NCI-H2196 treated with DMSO at 0.1 percent for 48 hours (cell line): ENCODE data around the gene OPTC.
"Not testable (repeated sequence)": the region's sequence is repeated elsewhere in the genome, so short reads cannot be mapped to it uniquely, and the experiment has no call there.

Source experiments
- DNase-seq: peaks from one replicate; lab custom pipeline; 2025; ENCODE audit not compliant: unreplicated experiment; lab: John Stamatoyannopoulos, UW

Gene OPTC, protein sequence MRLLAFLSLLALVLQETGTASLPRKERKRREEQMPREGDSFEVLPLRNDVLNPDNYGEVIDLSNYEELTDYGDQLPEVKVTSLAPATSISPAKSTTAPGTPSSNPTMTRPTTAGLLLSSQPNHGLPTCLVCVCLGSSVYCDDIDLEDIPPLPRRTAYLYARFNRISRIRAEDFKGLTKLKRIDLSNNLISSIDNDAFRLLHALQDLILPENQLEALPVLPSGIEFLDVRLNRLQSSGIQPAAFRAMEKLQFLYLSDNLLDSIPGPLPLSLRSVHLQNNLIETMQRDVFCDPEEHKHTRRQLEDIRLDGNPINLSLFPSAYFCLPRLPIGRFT

DNA sequence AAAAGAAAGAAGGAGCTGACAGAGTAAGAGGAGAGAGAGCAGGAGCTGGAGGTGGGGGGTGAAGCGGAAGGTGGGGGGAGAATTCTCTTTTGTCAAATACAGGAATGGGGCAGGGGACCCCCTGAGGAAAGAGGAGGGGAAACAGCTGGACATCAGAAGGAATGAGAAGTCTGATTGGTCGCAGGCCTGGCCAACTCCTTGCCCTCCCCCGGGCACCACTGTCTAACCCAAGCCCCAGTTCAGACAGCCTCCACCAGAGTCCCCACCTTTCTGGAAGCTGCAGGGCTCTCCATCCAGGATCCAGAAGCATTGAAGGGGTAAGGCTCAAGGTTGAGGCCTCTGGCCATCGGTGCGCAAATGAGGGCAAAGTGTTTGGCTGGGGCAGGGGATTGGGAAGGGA is at the start of gene OPTC:
OPTC (plus strand) TSS at position 253 of the 400 bp plus-strand sequence. CDS start 1,853 bp downstream, outside the sequence.
- DNase-seq = no peak

DNA sequence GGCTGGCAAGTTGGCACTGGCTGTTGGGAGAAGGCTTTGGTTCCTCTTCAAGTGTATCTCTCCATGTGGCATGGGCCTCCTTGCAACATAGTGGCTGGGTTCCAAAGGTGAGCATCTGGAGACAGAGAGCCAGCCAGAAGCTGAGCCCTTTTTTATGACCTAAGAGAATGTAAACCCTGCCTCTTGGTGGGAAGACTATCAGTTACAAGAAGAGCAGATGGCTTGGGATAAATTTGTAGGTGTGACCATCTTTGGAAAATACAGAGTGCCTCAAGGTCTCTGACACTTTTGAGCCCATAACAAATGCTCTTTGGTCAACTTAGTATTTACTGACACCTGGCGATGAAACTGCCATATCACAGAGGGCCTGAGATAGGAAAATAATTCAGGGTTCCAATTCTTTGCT is 49.8 kb upstream of the OPTC start:
- DNase-seq = peak; percentile 52

DNA sequence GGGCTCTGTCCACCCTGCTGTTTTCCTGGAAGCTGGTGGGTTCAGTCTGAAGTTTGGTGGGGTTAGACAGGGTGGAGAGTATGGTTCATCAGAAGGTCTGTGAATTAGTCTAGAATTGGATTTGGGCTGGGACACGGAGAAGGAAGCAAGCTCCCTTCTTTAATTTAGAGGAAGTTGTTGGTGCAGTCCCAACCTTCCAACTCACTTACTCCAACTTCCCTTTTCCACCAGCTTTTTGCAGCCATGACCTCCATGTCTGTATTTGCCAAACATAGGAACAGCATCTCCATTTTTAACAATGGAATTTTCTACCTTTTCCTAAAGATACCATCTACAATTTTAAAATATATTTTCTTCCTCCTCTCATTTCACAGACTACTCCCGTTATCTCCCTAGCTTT is 46.8 kb upstream of the OPTC start:
- no peak for DNase-seq

DNA sequence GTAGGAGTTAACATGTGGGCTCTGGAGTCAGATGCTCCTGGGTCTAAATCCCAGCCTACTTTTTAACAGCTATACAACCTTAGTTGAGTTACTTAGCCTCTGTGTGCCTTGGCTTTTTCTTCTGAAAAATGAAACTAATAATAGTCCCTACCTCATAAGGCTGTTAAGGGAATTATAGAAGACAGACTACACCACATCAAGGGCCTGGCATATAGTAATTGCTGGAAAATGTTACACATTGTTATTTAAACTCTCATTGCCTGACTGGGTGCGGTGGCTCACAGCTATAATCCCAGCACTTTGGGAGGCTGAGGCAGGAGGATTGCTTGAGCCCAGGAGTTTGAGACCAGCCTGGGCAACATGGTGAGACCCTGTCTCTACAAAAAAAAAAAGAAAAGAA is 46.4 kb upstream of the OPTC start:
- not testable (repeated sequence) for DNase-seq

DNA sequence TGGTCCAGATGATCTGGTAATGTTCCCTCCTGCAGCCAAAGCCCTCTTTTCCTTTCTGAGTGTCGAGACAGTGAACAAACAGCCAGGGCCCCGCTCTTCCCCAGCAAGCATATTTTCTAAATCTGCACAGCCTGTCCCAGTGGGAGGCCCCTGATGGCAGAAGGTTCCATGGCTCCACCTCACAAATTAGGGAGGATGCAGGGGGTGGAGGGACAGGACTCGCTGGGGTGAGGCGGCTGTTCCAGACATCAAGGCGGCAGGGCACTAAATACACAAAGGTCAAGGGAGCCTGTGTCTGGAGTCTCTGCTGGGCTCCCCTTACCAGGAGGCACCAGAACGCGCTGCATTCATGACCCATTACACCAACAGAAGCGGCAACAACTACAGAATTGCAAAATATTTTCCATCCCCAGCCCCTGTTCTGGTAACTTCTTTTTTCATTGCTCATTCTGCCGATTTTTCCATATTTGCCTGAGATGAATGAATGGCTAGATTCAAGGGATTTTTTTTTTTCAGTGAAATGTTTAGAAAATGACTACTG is 45.4 kb upstream of the OPTC start:
- no peak for DNase-seq

DNA sequence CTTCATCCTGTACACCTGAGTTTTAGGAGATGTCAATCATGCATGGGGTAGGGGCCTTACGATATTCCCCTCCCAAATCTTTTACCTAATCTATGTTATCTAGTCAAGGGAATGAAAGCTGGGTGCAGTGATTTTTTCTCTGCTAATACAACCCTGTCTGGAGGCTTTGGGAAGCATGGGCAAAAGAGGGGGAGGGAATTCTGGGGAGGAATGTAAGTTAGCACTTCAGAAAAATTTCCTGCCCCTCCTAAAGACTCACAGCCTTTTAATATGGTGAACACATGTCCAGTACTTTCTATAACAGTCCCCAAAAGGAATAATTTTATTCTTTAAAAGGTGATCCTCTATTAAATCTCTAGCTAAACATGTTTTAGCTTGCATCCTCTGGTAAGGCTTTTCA is 44.0 kb upstream of the OPTC start:
- DNase-seq = no peak

DNA sequence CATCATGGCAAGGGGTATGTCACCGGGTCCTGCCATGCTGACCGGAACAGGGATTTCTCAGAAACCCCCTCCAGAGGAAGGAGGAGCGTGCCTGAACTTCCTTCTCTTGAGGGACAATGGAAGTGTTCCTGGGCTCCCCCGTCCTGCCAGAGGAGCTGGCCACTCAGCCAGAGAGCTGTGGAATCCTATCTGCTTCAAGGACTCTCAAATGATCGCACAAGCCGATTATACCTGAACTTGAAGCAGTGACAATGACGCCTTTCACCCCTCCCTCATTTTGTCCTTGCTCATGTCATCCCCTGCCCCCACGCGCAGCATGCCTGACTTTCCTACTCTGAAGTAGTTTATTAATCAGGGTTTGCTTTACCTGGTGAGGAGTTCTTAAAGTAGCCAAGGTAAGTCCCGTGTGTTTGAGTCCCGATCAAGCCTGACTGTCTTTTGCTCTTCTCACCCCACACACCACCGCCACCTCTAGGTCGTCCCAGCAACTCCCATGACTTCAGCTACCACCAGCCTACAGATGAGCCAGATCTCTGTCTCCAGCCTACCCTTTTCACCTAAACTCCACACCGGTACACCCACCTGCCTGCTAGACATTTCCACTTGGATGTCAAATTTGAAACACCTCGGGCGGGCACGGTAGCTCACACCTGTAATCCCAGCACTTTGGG is 43.3 kb upstream of the OPTC start:
- no peak for DNase-seq

DNA sequence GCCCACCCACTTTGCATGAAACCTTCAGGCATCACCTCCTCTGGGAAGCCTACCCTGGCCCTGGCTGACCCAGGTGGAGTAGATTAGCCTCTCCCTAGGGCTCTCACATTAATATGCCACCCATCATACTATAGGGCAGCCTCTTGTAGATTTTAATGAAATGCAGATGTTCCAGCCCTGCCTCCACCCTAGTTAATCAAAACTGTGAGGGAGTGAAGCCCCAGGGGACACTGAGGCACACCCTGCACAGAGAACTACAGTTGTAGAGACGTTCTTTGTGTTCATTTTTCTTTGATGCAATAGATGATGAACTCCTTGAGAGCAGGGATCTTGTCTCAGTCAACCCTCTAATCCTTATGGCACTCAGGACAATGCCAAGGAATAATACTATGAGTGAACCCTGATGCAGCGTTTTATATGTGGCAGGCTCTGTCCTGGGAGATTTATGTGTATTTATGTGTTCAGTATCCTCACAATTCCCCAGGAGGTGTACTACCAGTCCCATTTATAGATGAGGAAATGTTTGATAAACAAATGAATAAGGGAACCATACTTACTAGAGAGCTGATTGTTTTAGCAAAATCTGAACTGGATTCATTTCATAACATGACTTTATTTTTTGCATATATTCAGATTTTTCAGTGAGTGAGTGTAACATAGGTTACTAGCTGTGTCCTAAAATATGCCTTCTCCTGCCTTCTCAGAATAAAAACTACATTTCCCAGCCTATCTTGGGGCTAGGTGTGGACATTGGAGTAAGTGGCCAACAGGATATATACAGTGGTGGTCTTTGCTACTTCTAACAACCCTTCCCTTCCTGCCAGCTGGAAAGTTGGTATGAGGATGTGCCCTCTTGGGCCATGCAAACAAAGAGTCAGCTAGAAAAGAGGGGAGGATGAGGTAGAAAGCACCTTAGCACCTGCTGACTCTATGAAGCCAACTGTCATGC is 41.8 kb upstream of the OPTC start:
- DNase-seq = no peak

DNA sequence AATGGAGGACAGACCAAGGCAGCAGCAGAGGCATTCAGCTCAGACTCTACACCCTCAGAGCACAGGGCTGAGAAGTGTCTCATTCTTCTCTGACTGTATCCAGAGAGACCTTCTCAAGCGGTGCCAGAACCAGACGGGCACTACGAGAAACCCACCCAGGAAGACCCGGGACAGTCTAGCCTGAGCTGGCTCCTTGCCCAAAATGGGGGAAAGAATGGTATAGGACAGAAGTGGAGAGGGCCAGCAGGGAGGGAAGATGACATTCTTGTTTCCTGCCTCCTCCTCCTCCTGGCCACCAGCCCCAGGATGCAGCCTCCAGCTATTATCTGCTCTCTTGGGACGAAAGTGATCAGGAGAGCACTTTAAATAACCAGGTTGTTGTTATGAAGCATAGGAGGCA is 40.9 kb upstream of the OPTC start:
- DNase-seq = no peak

DNA sequence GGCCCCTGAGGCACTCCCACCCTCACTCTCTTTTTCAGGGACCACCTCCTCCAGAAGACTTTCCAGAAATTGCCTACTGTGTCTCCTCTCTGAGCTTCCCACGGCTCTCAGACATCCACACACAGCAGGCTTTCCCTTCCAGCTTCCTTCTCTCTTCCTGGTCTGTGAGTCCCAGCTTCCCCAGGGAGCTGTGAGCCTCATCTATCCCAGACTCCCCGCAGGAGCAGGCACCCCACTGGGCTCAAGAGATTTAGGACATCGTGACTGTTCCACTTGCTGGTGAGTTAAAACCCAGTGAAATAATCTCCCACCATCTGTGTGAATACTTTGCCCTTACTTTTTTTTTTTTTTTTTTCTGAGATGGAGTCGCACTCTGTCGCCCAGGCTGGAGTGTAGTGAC is 40.3 kb upstream of the OPTC start:
- no peak for DNase-seq

DNA sequence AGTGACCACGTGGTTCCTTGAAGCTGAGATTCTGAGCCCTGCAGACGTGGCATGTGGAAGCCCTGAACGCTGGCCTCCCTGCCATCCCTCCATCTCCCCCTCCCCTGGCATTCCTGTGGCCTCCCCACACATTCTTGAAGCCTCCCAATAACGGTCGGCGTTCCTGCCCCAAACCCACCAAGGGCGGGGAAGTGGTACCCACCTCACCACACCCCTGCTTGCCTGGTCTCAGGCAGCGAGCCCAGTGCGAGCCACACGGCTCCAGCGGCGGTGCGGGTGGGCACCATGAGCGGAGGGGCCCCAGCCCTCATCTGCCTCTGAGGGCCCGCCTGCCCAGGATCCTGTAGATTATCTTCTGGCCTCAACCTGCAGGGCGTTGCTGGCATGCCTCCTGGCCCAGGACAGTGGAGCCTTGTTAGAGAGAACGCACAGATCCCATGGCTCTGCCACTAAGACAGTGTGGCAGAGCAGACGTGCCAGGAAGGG is 38.9 kb upstream of the OPTC start:
- no peak for DNase-seq

DNA sequence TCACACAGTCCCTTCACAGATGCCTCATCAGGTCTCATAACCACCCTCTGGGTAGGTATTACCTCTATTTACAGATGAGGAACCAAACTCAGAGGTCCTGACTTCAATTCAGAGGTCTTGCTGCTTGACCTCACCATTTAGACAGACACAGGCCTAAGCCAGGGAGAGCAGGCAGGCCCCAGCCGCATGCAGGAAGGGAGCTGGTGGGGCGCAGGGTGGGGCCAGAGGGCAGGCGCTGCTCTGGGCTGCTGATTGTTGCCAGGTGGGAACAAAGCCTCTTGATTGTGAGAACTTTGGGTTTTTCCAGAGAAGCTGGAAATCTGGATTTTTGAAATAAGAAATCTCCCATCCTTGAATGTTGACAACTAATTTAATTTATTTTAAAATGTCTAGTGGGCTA is 38.2 kb upstream of the OPTC start:
- no peak for DNase-seq

DNA sequence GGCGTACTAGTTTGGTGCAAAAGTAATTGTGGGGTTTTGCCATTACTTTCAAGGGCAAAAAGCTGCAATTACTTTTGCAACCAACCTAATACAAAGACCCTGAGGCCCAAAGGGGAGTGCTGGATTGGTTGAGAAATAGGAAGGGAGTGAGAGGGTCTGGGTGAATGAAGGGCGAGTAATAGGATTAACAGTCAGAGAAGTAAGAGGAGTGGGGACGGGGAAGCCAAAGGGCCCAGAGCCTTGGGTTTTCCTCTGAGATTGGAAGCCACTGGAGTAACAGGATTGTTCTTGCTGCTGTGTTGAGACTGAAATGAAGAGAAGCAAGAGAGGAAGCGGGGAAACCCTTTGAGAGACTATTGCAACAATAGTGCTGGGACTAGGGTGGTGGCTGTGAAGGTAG is 37.4 kb upstream of the OPTC start:
- no peak for DNase-seq

DNA sequence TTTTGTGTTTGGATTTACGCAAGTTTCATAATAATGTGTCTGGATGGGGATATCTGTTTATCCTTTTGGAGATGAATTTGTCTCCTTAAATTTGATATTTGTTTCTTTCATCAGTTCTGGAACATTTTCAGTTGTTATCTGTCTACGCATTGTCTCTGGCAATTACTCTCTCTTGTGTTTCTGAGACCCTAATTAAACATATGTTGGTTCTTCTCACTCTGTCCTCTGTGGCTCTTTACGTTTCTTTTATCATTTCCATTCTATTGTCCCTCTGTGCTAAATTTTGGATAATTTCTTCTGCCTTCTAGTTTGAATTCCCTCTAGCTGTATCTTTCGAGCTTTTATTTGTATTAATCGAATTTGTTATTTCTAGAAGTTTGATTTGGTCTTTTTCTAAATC is 35.9 kb upstream of the OPTC start:
- DNase-seq = no peak

DNA sequence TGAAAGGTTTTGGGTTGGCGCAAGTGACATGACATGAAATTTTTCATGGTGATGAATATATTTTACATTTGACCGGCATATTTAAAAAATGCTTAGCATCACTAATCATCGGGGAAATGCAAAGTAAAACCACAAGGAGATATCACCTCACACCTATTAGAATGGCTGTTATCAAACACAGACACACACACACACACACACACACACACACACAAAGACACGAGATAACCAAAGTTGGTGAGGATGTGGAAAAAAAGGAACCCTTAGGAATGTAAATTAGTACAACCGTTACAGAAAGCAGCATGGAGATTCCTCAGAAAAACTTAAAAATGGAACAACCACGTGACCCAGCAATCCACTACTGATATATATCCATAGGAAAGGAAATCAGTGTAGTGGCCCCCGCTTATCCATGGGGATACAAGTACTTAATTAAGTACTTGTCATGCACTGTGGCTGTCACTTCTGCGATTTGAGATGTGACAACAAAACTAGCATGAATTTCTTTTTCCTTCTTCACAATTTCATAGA is 34.2 kb upstream of the OPTC start:
- no peak for DNase-seq

DNA sequence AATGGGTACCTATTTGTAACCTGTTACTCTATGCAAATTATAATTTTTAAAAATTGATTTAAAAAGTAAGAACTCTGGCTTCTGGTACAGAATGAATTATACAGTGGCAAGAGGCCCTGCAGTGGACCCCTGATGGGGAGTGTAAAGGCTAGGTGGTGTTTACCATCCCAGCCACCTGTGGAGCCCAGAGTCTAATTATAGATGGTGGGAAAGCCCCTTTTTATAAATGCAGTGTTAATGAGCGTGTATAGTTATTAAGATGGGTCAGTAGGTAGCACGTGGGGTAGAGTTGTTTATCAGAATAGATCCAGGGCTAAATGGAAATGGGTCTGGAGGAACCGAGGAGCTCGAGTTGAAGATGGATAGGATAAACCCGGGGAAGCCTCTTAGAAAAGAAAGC is 32.2 kb upstream of the OPTC start:
- no peak for DNase-seq

DNA sequence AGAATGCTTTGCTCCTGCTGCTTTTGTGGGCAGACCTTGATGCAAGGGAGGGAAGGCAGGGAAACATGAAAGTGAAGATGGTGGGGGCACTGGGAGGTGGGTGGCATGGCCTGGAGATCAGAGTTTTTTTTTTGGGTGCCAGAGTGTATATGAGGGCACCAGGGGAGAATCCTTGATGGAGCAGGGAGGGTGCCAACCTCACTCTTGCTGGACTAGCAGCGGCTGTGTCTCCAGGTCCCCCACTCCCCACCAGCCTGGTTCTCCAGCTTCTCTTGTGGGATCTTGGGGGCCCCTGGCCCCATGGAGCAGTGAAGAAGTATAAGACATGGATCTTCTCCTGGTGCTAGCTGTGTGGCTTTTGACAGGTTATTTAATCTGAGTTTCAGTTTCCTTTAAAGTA is 31.8 kb upstream of the OPTC start:
- DNase-seq = no peak

DNA sequence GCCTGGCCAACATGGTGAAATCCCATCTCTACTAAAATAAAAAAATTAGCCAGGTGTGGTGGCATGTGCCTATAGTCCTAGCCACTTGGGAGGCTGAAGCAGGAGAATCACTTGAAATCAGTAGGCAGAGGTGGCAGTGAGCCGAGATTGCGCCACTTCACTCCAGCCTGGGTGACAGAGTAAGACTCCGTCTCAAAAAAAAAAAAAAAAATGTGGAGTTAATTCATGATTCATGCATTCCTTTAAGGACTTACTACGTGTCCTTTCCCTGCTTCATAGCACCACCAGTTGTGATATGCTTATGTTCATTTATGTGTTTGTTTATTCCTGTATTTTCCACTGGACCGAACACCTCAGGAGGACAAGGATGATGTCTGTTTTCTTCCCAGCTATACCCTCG is 31.1 kb upstream of the OPTC start:
- no peak for DNase-seq

DNA sequence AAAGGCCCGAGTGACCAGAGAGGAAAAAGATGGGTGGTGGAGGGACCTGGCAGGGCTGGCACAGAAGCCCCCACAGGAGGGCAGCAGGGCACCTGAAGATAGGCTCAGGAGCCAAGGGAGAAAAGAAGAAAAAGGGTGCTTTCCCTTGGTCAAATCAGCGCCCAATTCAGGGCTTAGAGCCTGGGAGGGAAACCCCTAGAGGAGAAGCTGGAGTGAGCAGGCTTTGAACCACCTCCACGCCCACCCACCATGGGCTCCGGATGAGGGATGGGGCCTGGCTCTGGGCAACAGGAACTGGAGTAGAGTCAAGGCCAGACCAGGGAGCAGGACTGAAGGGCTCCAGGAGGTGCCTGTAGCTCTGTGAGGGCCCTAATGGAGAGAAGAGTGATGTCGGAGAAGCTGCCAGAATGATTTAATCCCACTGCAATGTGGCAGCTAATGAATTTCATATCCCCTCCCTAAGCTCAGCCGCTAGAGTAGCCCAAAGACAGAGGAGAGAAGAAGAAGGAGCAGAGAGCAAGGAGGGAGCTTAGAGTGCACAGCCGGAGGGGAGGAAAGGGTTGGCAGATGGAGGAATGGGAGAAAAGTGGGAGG is 30.4 kb upstream of the OPTC start:
- no peak for DNase-seq

DNA sequence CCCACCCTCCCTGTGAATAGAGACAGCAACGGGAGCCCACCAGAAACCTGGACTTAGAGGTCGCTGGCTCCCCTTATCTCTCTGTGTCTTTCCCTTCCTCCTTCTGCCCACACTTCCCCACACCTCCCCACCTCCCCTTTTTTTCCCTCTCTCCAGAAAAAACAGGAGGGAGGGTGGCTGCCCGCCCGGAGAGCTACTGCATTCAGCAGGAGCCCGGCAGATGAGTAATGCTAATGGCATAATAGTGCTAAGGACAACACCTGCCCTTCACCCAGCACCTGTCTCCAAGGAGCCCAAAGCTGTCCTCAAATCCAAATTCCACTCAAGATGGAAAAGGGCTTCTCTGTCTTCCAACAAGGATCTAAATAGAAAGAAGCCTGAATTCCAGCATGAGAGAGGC is 29.7 kb upstream of the OPTC start:
- no peak for DNase-seq

DNA sequence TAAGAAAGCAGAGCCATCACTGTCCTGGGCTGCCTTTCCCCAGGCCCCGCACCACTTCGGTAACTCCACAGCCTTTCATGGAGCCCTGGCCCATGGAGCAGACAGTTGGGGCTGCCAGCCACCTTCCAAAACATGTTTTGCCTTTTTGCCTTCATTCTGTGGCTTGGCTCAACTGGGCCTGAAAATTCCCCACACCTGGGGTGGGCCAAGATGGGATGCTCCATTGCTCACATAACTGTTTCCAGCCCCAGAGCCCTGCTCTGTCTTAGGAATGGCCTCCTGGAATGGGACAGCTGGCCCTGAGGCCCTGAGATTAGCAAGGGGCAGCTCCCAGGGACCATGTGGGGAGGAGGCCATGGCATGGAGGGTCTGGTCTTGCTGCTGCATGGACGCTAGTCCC is 29.2 kb upstream of the OPTC start:
- no peak for DNase-seq
